HAP-1 (cell line): ENCODE measurements around the gene AMIGO3.

Experiments
- DNase-seq, 2 experiments: peaks; one replicate each; pipeline ENCODE4 v3.0.0-alpha.2; 2016 to 2020; ENCODE audit warnings: low spot score in 2 of 2
- H3K27me3 ChIP-seq: fragments of 250-450 bp; sonication (Bioruptor Pico); 2 replicates; pipeline ENCODE4 v1.5.1; 2020; ENCODE audit warnings: low read depth, mild to moderate bottlenecking, moderate library complexity
- H3K36me3 ChIP-seq: fragments of 250-450 bp; sonication (Bioruptor Pico); replicated peaks from 2 replicates; pipeline ENCODE4 v1.5.1; 2020; ENCODE audit warnings: mild to moderate bottlenecking
- H3K4me1 ChIP-seq: fragments of 250-450 bp; sonication (Bioruptor Pico); 2 replicates; pipeline ENCODE4 v1.5.1; 2020; ENCODE audit warnings: mild to moderate bottlenecking
- H3K4me3 ChIP-seq: fragments of 250-450 bp; sonication (Bioruptor Pico); 2 replicates; pipeline ENCODE4 v1.5.1; 2020; ENCODE audit warnings: mild to moderate bottlenecking, moderate library complexity
- H3K9me3 ChIP-seq: fragments of 250-450 bp; sonication (Bioruptor Pico); 2 replicates; pipeline ENCODE4 v1.5.1; 2020; ENCODE audit warnings: mild to moderate bottlenecking, moderate library complexity
- in situ Hi-C: fragments of 300-500 bp; cut with MboI; formaldehyde crosslinking; loops from 3 replicates; pipeline ENCODE4 v1.14.3; 2020; ENCODE audit warnings: low sequenced_read_pairs, inconsistent platforms, mixed read lengths

AMIGO3 gene

GRCh38 chr3:49721596-49721895 lies 2.1 kb upstream of the AMIGO3 start:
- Histone ChIP-seq H3K4me1 (peaks cover 11% of the 10 kb centered on the region), H3K9me3 (0 out of 2 replicates have a peak, but pooled peaks cover 3% of the 10 kb centered on the region), H3K36me3 (peaks cover 37% of the 10 kb centered on the region), H3K27me3 (no peaks in the 10 kb centered on the region), H3K4me3 (no peak overlapping the region)
- DNase-seq = no peak
- in situ Hi-C loops = no loop called here

GRCh38 chr3:49720855-49721595 lies 1.5 kb upstream of the AMIGO3 start:
- Histone ChIP-seq H3K4me3 (no peak overlapping the region), H3K27me3 (no peaks in the 10 kb centered on the region), H3K9me3 (0 out of 2 replicates have a peak, but pooled peaks cover 3% of the 10 kb centered on the region), H3K36me3 (peaks cover 40% of the 10 kb centered on the region), H3K4me1 (peaks cover 11% of the 10 kb centered on the region)
- in situ Hi-C loops = no loop called here
- no peak for DNase-seq

GRCh38 chr3:49718858-49719213 lies 648 bp downstream of the AMIGO3 start:
- no peak for DNase-seq
- Histone ChIP-seq H3K36me3 (peaks cover 40% of the 10 kb centered on the region), H3K9me3 (0 out of 2 replicates have a peak, but pooled peaks cover 3% of the 10 kb centered on the region), H3K27me3 (no peaks in the 10 kb centered on the region), H3K4me3 (peak overlapping the region; percentile 33; the same call in 1 of the 2 replicates), H3K4me1 (peaks cover 6% of the 10 kb centered on the region)
- in situ Hi-C loops = no loop called here

- H3K9me3 ChIP-seq = 0 out of 2 replicates have a peak, but pooled peaks cover 3% of the 10 kb centered on the region
- H3K36me3 ChIP-seq = peaks cover 37% of the 10 kb centered on the region
- H3K4me1 ChIP-seq = peaks cover 6% of the 10 kb centered on the region
- H3K4me3 ChIP-seq = no peak overlapping the region
- in situ Hi-C loops = no loop called here
- no peaks in the 10 kb centered on the region for H3K27me3 ChIP-seq
- DNase-seq = no peak
These were observed 1.3 kb downstream of the AMIGO3 start for GRCh38 chr3:49717959-49718857.

- no peak for DNase-seq
- in situ Hi-C loops = no loop called here
- Histone ChIP-seq H3K4me3 (no peak overlapping the region), H3K36me3 (peaks cover 31% of the 10 kb centered on the region), H3K9me3 (0 out of 2 replicates have a peak, but pooled peaks cover 3% of the 10 kb centered on the region), H3K4me1 (peaks cover 2% of the 10 kb centered on the region), H3K27me3 (no peaks in the 10 kb centered on the region)
These were observed 2.1 kb downstream of the AMIGO3 start for GRCh38 chr3:49717211-49717958.

GRCh38 chr3:49716691-49717210 lies 2.7 kb downstream of the AMIGO3 start:
- H3K4me3 ChIP-seq = no peak overlapping the region
- in situ Hi-C loops = no loop called here
- peaks cover 25% of the 10 kb centered on the region for H3K36me3 ChIP-seq
- H3K4me1 ChIP-seq = peaks cover 2% of the 10 kb centered on the region
- H3K27me3 ChIP-seq = no peaks in the 10 kb centered on the region
- DNase-seq = no peak
- 0 out of 2 replicates have a peak, but pooled peaks cover 3% of the 10 kb centered on the region for H3K9me3 ChIP-seq

- H3K4me3 ChIP-seq = no peak overlapping the region
- DNase-seq = no peak
- H3K4me1 ChIP-seq = peaks cover 2% of the 10 kb centered on the region
- H3K36me3 ChIP-seq = peaks cover 19% of the 10 kb centered on the region
- in situ Hi-C loops = no loop called here
- H3K9me3 ChIP-seq = 0 out of 2 replicates have a peak, but pooled peaks cover 3% of the 10 kb centered on the region
- no peaks in the 10 kb centered on the region for H3K27me3 ChIP-seq
These were observed 3.3 kb downstream of the AMIGO3 start for GRCh38 chr3:49716169-49716568.

GRCh38 chr3:49715611-49716121 lies 3.8 kb downstream of the AMIGO3 start:
- in situ Hi-C loops = no loop called here
- Histone ChIP-seq H3K27me3 (no peaks in the 10 kb centered on the region), H3K36me3 (peaks cover 14% of the 10 kb centered on the region), H3K9me3 (0 out of 2 replicates have a peak, but pooled peaks cover 3% of the 10 kb centered on the region), H3K4me1 (peaks cover 2% of the 10 kb centered on the region), H3K4me3 (no peak overlapping the region)
- no peak for DNase-seq

- H3K4me3 ChIP-seq = no peak overlapping the region
- no peaks in the 10 kb centered on the region for H3K27me3 ChIP-seq
- in situ Hi-C loops = no loop called here
- peaks cover 14% of the 10 kb centered on the region for H3K36me3 ChIP-seq
- no peak for DNase-seq
- H3K4me1 ChIP-seq = peaks cover 2% of the 10 kb centered on the region
- 0 out of 2 replicates have a peak, but pooled peaks cover 3% of the 10 kb centered on the region for H3K9me3 ChIP-seq
These were observed 4.5 kb downstream of the AMIGO3 start for GRCh38 chr3:49714728-49715550.

- Histone ChIP-seq H3K4me1 (no peaks in the 10 kb centered on the region), H3K36me3 (peaks cover 7% of the 10 kb centered on the region), H3K27me3 (no peaks in the 10 kb centered on the region), H3K9me3 (no peaks in the 10 kb centered on the region), H3K4me3 (no peak overlapping the region)
- in situ Hi-C loops = no loop called here
- DNase-seq = no peak
These were observed 6.0 kb downstream of the AMIGO3 start for GRCh38 chr3:49713336-49714105.

- H3K4me3 ChIP-seq = no peak overlapping the region
- no peaks in the 10 kb centered on the region for H3K27me3 ChIP-seq
- in situ Hi-C loops = no loop called here
- DNase-seq = no peak
- H3K9me3 ChIP-seq = no peaks in the 10 kb centered on the region
- no peaks in the 10 kb centered on the region for H3K4me1 ChIP-seq
- peaks cover 6% of the 10 kb centered on the region; the same call in 1 of the 2 replicates for H3K36me3 ChIP-seq
These were observed 6.7 kb downstream of the AMIGO3 start for GRCh38 chr3:49712631-49713317.
